C4-2B (cell line): ENCODE measurements around the gene TNS1.

ENCODE experiments used
- CTCF ChIP-seq: fragments of 450-650 bp; conservative IDR thresholded peaks from 2 replicates; pipeline ENCODE4 v1.5.1; 2017; ENCODE audit warnings: mild to moderate bottlenecking
- ZFX ChIP-seq: fragments of 450-650 bp; IDR thresholded peaks from 2 replicates; pipeline ENCODE4 v1.6.1; 2017

GRCh38 chr2:217964275-217965161 lies 38.3 kb downstream of the TNS1 start:
- TF ChIP-seq CTCF (no peak), ZFX (no peak)
